RCC 7860 (cell line): ENCODE results near the gene OFD1.

Source experiments
- DNase-seq: peaks from one replicate; pipeline ENCODE4 v3.0.0-alpha.2; 2015; ENCODE audit warnings: low spot score
- FAIRE-seq: peaks from 2 replicates; lab custom pipeline; 2012; peaks lifted over from hg19 to GRCh38; lab: Jason Lieb, UNC

Gene OFD1

GRCh38 chrX:13790206-13791131, 55.9 kb downstream of the OFD1 start:
- DNase-seq (no peak), FAIRE-seq (no peak)

- FAIRE-seq (no peak), DNase-seq (no peak)
These were observed 56.6 kb downstream of the OFD1 start for GRCh38 chrX:13791145-13791544.

GRCh38 chrX:13791559-13791958, 57.0 kb downstream of the OFD1 start:
- no peak for FAIRE-seq
- no peak for DNase-seq

- FAIRE-seq = no peak
- no peak for DNase-seq
These were observed 59.3 kb downstream of the OFD1 start for GRCh38 chrX:13793897-13794296.

- FAIRE-seq (no peak), DNase-seq (no peak)
These were observed 59.9 kb downstream of the OFD1 start for GRCh38 chrX:13794417-13794816.

- FAIRE-seq = no peak
- DNase-seq = no peak
These were observed 63.0 kb downstream of the OFD1 start for GRCh38 chrX:13797512-13797911.

GRCh38 chrX:13798184-13798583, 63.6 kb downstream of the OFD1 start:
- no peak for DNase-seq
- no peak for FAIRE-seq

- no peak for DNase-seq
- no peak for FAIRE-seq
These were observed 68.6 kb downstream of the OFD1 start for GRCh38 chrX:13803116-13803515.

- FAIRE-seq (no peak), DNase-seq (no peak)
These were observed 70.7 kb downstream of the OFD1 start for GRCh38 chrX:13805241-13805640.

GRCh38 chrX:13808293-13808692, 73.7 kb downstream of the OFD1 start:
- DNase-seq (no peak), FAIRE-seq (no peak)

GRCh38 chrX:13808865-13809264, 74.3 kb downstream of the OFD1 start:
- FAIRE-seq (no peak), DNase-seq (no peak)

- FAIRE-seq = no peak
These were observed 81.1 kb downstream of the OFD1 start for GRCh38 chrX:13815664-13816063.

GRCh38 chrX:13816176-13816575, 81.6 kb downstream of the OFD1 start:
- DNase-seq (no peak), FAIRE-seq (no peak)

More at GRCh38 chrX:13815664-13816063, 81.1 kb downstream of the OFD1 start:
- DNase-seq = no peak

GRCh38 chrX:13816643-13817627, 82.4 kb downstream of the OFD1 start, which contains the start of gene GPM6B:
Gene GPM6B, minus strand, starts transcription at chrX:13817093. Its CDS starts 189 bp downstream, at chrX:13816904.
- FAIRE-seq (no peak), DNase-seq (no peak)
